SK-N-SH treated with all-trans-retinoic acid at 6 μM for 48 hours (cell line): Measurements from ENCODE around the gene ACVR1B.

ENCODE experiments used
- ATAC-seq: fragments of 200-7000 bp; cut with Tn5 transposase; 3 replicates; pipeline ENCODE4 v1.9.1; 2020; ENCODE audit warnings: mild to moderate bottlenecking, moderate library complexity
- ARNTL ChIP-seq: fragments of 450-650 bp; formaldehyde crosslinking; IDR thresholded peaks from 2 replicates; pipeline ENCODE4 v1.5.0; 2020; ENCODE audit warnings: low read depth, mild to moderate bottlenecking, moderate library complexity, borderline replicate concordance
- BACH2 ChIP-seq: fragments of 250-450 bp; sonication (Bioruptor Pico); IDR thresholded peaks from 2 replicates; pipeline ENCODE4 v1.9.0; 2021; ENCODE audit warnings: mild to moderate bottlenecking, borderline replicate concordance
- CSDC2 ChIP-seq: fragments of 250-450 bp; sonication (Bioruptor Pico); IDR thresholded peaks from 2 replicates; pipeline ENCODE4 v1.5.0; 2020; ENCODE audit warnings: mild to moderate bottlenecking, moderate library complexity
- CSRNP3 ChIP-seq: fragments of 250-450 bp; sonication (Bioruptor Pico); IDR thresholded peaks from 2 replicates; pipeline ENCODE4 v1.5.1; 2021; ENCODE audit warnings: mild to moderate bottlenecking, moderate library complexity
- ESRRG ChIP-seq: fragments of 250-450 bp; sonication (Bioruptor Pico); IDR thresholded peaks from 2 replicates; pipeline ENCODE4 v1.6.1; 2021; ENCODE audit warnings: mild to moderate bottlenecking
- GLIS3 ChIP-seq: fragments of 250-450 bp; sonication (Bioruptor Pico); IDR thresholded peaks from 2 replicates; pipeline ENCODE4 v1.5.0; 2020; ENCODE audit warnings: mild to moderate bottlenecking, moderate library complexity
- ISL1 ChIP-seq: fragments of 250-450 bp; sonication (Bioruptor Pico); IDR thresholded peaks from 2 replicates; pipeline ENCODE4 v2.1.2; 2022; ENCODE audit warnings: mild to moderate bottlenecking, moderate library complexity
- OSR1 ChIP-seq: fragments of 250-450 bp; sonication (Bioruptor Pico); IDR thresholded peaks from 2 replicates; pipeline ENCODE4 v1.8.0; 2022; ENCODE audit warnings: moderate library complexity, mild to moderate bottlenecking, inconsistent platforms
- PATZ1 ChIP-seq: fragments of 250-450 bp; sonication (Bioruptor Pico); IDR thresholded peaks from 2 replicates; pipeline ENCODE4 v1.8.0; 2020; ENCODE audit warnings: mild to moderate bottlenecking, moderate library complexity, borderline replicate concordance
- POU6F1 ChIP-seq: fragments of 250-450 bp; sonication (Bioruptor Pico); IDR thresholded peaks from 2 replicates; pipeline ENCODE4 v1.8.0; 2021; ENCODE audit warnings: low read depth, mild to moderate bottlenecking, moderate library complexity, borderline replicate concordance
- PPARA ChIP-seq: fragments of 250-450 bp; sonication (Bioruptor Pico); IDR thresholded peaks from 2 replicates; pipeline ENCODE4 v1.5.0; 2020; ENCODE audit warnings: mild to moderate bottlenecking, borderline replicate concordance
- RARB ChIP-seq: fragments of 250-450 bp; sonication (Bioruptor Pico); IDR thresholded peaks from 2 replicates; pipeline ENCODE4 v1.8.0; 2021; ENCODE audit warnings: mild to moderate bottlenecking, moderate library complexity
- SNAI2 ChIP-seq: fragments of 250-450 bp; sonication (Bioruptor Pico); IDR thresholded peaks from 2 replicates; pipeline ENCODE4 v1.5.0; 2020; ENCODE audit warnings: mild to moderate bottlenecking, moderate library complexity
- TCF4 ChIP-seq: fragments of 250-450 bp; sonication (Bioruptor Pico); IDR thresholded peaks from 2 replicates; pipeline ENCODE4 v1.8.0; 2021; ENCODE audit warnings: mild to moderate bottlenecking, moderate library complexity, borderline replicate concordance
- TOX ChIP-seq: fragments of 250-450 bp; sonication (Bioruptor Pico); IDR thresholded peaks from 2 replicates; pipeline ENCODE4 v1.8.0; 2021; ENCODE audit warnings: mild to moderate bottlenecking, moderate library complexity, borderline replicate concordance
- TSHZ2 ChIP-seq: fragments of 250-450 bp; sonication (Bioruptor Pico); IDR thresholded peaks from 2 replicates; pipeline ENCODE4 v1.5.0; 2020; ENCODE audit warnings: mild to moderate bottlenecking, moderate library complexity
- ZC3H10 ChIP-seq: fragments of 250-450 bp; sonication (Bioruptor Pico); IDR thresholded peaks from 2 replicates; pipeline ENCODE4 v1.5.1; 2021; ENCODE audit warnings: mild to moderate bottlenecking, moderate library complexity
- ZFP3 ChIP-seq: fragments of 250-450 bp; sonication (Bioruptor Pico); IDR thresholded peaks from 2 replicates; pipeline ENCODE4 v1.5.0; 2020; ENCODE audit warnings: mild to moderate bottlenecking, moderate library complexity
- ZFP30 ChIP-seq: fragments of 450-650 bp; formaldehyde crosslinking; IDR thresholded peaks from 2 replicates; pipeline ENCODE4 v1.5.0; 2022; ENCODE audit warnings: mild to moderate bottlenecking, moderate library complexity
- ZNF565 ChIP-seq: fragments of 450-650 bp; formaldehyde crosslinking; conservative IDR thresholded peaks from 2 replicates; pipeline ENCODE4 v1.5.0; 2020; ENCODE audit warnings: low read depth, mild to moderate bottlenecking, moderate library complexity
- ZNF70 ChIP-seq: fragments of 450-650 bp; formaldehyde crosslinking; IDR thresholded peaks from 2 replicates; pipeline ENCODE4 v1.5.0; 2020; ENCODE audit warnings: mild to moderate bottlenecking, moderate library complexity
- ZNF8 ChIP-seq: fragments of 450-650 bp; formaldehyde crosslinking; IDR thresholded peaks from 2 replicates; pipeline ENCODE4 v1.5.0; 2020; ENCODE audit warnings: mild to moderate bottlenecking, moderate library complexity
- TF ChIP-seq, protein P1 (sequence below): fragments of 250-450 bp; sonication (Bioruptor Pico); IDR thresholded peaks from 2 replicates; pipeline ENCODE4 v1.5.1; 2020; ENCODE audit warnings: low read depth, mild to moderate bottlenecking, moderate library complexity

The ACVR1B gene

GRCh38 chr12:51926718-51927117 is 24.8 kb upstream of the ACVR1B start:
- 0 out of 3 replicates have a peak, but pooled peaks have one; percentile 36 for ATAC-seq
- TF ChIP-seq ZNF8 (no peak), ZNF565 (CRISPR knock-in tag) (no peak), CSDC2 (CRISPR knock-in tag) (no peak), OSR1 (CRISPR knock-in tag) (no peak), CSRNP3 (no peak), RARB (CRISPR knock-in tag) (no peak), ZC3H10 (CRISPR knock-in tag) (no peak), TOX (CRISPR knock-in tag) (no peak), ESRRG (CRISPR knock-in tag) (no peak), BACH2 (CRISPR knock-in tag) (no peak), TCF4 (CRISPR knock-in tag) (no peak), SNAI2 (CRISPR knock-in tag) (no peak), ARNTL (CRISPR knock-in tag) (no peak), GLIS3 (CRISPR knock-in tag) (no peak), ZFP30 (CRISPR knock-in tag) (no peak), ZNF70 (CRISPR knock-in tag) (no peak), ISL1 (CRISPR knock-in tag) (no peak)

DNA sequence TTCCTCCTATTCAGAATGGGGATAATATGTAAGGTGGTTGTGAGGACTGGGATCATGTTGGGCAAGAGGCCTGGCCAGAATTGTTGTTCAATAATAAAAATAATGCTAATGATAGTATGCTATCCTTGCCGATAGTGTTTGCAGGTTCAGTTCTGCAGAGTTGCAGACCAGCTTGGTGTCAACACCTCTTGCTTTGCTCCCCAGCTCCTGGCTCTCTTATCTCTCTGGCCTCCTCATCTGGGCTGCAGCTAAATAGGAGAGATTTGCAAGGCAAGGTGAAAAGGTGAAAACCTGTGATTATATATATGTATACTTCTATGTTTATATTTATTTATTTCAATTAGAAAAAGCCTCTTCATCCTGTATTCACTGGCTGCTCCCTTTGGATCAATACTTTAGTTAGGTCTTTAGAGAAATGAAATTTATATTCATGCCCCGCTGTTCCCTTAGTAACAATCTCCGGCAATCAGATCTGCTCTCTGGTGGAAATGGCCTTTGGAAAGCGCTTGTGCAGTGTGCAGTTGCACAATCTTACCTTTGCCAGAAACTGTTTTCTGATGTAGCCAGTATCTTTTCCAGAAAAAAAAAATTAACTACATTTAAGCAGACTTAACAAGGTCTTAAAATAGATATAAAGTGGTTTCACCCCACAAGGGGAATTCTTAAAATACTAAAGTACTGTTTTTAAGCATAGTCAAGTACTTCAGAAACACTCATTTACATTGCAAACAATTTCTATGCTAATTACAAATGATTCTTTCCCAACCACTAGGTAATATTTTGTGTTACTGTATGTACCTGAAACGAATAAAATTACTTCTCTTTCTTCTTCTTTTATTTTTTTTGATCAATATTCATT is 19.1 kb upstream of the ACVR1B start:
- peak; percentile 30; the same call in 1 of the 2 replicates for TF ChIP-seq ISL1 (CRISPR knock-in tag)
- no peak for TF ChIP-seq GLIS3 (CRISPR knock-in tag)
- peak; percentile 38; the same call in 1 of the 3 replicates for ATAC-seq

DNA sequence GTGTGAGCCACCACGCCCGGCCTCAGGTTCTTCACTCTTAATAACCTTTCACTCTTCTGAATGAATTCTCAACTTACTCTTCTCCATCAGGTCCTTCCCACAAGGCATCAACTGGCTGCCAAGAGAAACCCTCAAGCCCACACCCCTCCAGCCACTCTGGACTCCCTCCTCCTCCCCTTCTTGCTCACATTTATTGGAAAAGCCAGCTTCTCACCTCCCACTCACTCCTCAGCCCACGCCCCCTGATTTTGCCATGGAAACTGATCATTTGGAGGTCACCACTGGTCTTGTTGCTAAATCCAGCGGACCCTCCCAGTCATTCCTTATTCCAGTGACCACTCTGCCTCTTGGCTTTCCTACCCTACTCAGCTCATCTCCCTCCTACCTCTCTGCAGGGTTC is 17.4 kb upstream of the ACVR1B start:
- ATAC-seq, result no peak
- TF ChIP-seq BACH2 (CRISPR knock-in tag) (no peak), CSDC2 (CRISPR knock-in tag) (no peak), OSR1 (CRISPR knock-in tag) (no peak), TSHZ2 (CRISPR knock-in tag) (no peak), PPARA (CRISPR knock-in tag) (no peak), TOX (CRISPR knock-in tag) (no peak), ZFP3 (CRISPR knock-in tag) (no peak), GLIS3 (CRISPR knock-in tag) (no peak), ESRRG (CRISPR knock-in tag) (no peak), TCF4 (CRISPR knock-in tag) (no peak), CSRNP3 (no peak), ZNF70 (CRISPR knock-in tag) (no peak), ZNF565 (CRISPR knock-in tag) (no peak), ARNTL (CRISPR knock-in tag) (no peak), POU6F1 (CRISPR knock-in tag) (no peak), PATZ1 (no peak), ISL1 (CRISPR knock-in tag) (no peak)
- TF ChIP-seq, protein P1, sequence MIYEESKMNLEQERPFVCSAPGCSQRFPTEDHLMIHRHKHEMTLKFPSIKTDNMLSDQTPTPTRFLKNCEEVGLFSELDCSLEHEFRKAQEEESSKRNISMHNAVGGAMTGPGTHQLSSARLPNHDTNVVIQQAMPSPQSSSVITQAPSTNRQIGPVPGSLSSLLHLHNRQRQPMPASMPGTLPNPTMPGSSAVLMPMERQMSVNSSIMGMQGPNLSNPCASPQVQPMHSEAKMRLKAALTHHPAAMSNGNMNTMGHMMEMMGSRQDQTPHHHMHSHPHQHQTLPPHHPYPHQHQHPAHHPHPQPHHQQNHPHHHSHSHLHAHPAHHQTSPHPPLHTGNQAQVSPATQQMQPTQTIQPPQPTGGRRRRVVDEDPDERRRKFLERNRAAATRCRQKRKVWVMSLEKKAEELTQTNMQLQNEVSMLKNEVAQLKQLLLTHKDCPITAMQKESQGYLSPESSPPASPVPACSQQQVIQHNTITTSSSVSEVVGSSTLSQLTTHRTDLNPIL (CRISPR knock-in tag), result no peak
- TF ChIP-seq, all 23 proteins: peak for 0
